GM18873 (cell line): ENCODE data around the gene CNTN4.

Experiments
- ATAC-seq: cut with Tn5 transposase; IDR thresholded peaks from one replicate; pipeline ENCODE4 v1.9.1; 2021; ENCODE audit warnings: mild to moderate bottlenecking, moderate library complexity, moderate number of reproducible peaks; ENCODE audit not compliant: unreplicated experiment, low FRiP score

Gene CNTN4

DNA sequence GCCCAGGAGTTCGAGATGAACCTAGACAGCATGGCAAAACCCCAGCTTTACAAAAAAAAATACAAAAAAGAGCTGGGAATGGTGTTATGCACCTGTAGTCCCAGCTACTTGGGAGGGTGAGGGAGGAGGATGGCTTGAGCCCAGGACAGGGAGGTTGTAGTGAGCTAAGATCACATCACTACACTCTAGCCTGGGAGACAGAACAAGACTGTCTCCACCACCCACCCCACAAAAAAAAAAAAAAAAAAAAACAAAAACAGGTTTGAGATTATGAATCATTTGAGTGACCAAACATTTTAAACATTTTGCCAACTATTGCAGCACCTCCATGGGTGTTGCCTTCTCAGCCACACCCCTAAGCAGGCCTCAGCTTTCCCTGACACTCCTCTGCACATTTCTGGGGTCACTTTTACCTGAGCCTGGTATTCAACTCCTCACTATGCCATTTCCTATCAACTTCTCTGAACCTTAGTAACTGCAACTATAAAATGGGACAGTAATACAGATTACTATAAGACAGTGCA, 969.8 kb downstream of the CNTN4 start:
- ATAC-seq = no peak

DNA sequence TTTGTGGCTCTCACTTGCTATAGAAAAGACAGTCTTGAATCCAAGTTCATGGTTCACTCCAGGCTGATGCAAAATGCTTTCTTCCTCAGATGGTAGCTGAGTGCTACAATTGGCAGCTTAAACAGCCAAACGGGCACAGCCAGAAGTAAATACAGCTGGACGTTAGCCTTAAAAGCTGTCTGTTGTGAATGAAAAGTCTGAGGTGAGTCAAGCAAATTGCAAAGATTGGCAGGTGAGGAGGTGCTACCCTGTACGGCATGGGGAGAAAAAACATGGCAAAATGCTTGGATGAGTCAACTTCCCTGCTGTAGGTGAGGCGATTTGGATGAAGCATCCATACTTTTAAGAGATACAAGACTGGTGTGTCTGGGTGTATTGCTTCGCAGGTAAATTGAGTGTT, 971.1 kb downstream of the CNTN4 start:
- ATAC-seq = no peak

DNA sequence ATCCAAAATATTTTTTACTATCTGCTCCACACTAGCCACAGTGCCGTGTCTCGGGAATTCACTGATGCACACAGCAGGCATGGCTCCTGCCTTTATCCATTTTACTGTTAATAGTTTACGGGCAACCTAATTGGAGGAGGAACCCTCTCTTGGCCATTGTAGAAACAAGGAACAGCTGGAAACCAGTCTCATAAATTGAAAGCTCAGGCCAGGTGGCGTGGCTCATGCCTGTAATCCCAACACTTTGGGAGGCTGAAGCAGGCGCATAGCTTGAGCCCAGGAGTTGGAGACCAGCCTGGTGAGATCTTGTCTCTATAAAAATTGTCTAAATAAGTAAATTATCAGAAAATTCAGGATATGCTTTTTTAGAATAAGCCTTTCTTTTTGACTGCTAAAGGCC, 972.5 kb downstream of the CNTN4 start:
- ATAC-seq = no peak

DNA sequence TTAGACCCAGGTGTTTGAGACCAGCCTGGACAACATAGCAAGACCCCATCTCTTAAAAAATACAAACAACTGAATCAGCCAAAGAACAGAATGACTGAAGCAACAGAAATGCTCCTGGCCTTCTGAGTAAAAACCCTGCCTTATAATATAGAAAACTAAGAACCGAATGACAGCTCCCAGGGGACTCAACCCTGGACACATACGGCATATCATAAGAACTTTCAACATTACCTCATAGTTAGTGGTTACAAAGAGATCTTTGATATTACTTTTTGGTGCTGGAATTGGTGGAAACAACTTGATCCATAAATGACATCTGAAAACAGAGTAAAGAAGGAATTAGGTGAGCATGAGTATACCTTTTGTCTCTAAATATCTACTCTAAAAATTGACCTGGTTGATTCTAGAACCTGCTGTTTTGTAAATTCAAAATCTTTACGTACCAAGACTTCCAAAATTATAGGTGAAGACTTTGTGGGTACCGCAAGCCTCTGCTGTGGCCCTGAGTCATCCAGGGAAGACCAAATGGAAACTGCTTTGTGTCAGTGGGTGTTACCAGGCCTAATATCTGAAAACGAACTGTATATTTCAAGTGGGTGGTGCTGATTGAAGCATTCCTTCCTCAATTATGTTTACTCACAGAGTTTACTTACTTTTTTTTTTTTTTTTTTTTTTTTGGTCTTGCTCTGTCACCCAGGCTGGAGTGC, 976.0 kb downstream of the CNTN4 start:
- peak; percentile 68 for ATAC-seq

DNA sequence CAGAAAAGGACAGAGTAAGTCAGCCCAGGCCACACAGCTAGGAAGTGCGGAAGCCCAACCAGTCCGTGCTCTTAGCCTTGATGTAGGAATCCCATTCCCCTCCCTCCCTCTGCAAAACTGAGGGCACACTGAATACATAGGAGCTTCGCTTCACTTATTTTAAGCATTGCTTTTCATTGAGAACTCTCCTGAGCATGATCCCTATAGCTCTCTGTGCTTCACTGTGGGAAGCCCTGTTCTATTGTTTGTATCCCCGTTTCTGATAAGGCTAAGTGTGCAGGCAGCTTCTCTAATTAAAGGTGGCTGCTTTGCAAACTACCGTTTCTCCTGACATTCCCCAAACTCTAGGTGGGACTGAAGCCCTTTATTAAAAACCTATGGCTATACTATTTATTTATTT, 981.6 kb downstream of the CNTN4 start:
- ATAC-seq = no peak

DNA sequence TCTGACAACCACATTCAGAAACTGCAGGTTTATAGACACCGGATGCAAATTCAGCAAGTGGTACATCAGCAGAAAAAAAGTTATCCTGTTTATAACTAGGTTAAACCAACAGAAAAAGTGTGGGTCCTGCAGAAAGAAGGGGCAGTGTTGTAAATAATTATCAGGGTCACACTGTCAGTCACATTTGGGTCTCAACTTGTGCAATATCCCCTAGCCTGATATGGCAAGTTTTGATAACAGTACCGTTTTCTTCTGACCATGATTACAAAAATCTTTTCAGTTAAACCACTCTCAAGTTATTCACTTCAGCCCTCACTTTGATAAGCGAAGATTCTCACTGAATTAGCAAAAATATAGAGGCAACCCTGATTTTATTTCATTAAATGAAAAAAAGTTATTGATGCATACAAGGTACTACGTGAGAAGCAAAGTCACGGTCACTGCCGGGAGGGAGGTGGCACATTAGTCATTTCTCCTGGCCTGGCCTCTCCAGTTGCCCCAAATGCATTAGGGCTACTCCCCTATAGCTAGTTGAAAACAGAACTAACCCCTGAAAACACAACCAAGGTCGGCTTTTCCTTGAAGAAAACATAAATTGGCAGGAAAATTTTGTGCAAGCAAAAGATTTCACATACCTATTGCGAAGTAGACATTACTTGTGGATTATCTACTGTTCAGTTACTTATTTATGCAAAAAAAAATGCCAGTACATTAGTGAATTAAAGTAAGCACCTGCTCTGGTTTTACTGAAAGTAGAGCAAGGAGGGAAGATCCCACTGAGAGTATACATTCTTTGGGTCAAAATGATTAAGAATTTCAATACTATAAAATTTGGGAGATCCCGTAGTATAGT, 982.9 kb downstream of the CNTN4 start:
- peak; percentile 52 for ATAC-seq

DNA sequence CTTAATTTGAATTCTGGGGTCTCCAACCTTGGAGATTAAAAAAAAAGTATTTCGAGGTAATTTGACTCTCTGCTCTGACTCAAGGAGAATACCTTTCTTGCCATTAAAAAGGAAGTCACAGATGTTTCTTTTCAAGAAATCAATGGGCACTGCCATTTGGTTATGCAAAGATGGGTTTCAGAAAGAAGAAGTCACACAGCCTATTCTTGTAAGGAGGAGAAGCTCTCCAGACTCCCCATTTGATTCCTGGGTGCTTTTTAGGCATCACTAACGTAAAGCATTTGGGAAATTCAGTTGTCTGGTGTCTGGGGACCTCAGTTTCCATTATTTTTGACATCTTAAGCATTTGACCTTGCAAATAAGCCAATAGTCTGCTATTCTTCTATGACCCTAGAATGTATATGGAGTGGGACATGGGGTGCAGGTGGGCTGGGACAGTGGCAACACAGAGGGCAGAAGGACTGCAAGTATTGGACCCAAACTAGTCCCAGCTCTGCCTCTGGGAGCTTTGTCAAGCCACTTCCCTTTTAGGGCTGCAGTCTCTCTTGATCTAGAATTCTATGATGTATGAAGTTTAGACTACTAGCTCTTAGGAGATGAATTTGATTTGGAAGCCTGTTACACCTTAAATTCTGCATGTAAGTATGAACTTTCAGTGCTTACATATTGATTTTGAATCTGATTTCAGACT, 983.7 kb downstream of the CNTN4 start:
- ATAC-seq = peak; percentile 86

DNA sequence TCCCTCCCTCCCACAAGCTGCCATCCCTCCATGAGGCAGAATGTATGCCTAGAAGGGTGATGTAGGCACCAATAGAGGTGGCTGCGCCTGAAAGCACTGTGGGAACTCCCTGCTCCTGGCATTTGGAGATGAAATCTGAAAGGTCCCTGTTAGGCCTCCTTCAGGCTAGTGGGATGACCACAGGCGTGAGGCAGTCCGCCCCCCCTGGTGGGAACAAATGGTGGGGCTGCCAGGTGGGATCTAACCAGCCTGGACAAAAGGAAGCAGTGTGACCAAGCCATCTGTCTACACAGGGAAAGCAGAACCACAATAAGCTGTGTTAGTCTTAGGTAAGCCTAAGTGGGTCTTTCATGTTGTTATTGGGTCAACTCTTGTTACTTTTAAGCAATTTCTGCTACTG, 986.2 kb downstream of the CNTN4 start:
- ATAC-seq = no peak

DNA sequence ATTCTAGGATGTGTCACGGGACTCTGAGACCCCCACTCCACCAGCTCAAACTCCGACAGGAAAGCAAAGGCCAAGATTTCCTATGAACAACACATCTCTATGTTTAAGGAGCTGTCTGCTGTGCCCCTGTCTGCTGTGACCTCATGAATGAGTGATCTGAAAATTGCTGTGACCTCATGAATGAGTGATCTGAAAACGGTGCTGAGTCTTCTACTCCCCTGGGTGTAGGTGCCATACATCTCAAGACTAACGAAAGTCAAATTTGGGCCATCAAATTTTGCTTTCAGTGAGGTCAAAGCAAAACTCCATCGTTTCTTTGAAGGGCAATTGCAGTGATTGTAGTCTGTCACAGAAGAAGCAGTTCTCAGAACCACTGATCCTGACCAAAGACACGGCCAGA, 987.1 kb downstream of the CNTN4 start:
- peak; percentile 22 for ATAC-seq

DNA sequence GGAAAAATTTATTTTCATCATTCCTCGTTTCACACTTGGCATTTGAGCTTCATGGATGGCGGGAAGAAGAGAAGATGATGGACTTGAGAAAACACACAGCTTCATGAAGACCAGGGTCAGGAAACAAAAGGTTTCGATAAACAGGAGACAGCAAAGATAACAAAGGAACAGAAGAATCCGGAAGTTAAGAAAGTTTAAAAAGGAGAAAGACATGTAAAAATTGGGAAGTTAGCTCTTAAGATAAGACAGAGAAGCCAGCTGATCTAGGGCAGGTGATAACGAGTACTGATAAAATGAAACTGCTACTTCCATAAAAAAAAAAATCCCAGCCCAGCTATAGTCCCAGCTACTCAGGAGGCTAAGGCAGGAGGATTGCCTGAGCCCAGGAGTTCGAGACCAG, 987.6 kb downstream of the CNTN4 start:
- no peak for ATAC-seq

DNA sequence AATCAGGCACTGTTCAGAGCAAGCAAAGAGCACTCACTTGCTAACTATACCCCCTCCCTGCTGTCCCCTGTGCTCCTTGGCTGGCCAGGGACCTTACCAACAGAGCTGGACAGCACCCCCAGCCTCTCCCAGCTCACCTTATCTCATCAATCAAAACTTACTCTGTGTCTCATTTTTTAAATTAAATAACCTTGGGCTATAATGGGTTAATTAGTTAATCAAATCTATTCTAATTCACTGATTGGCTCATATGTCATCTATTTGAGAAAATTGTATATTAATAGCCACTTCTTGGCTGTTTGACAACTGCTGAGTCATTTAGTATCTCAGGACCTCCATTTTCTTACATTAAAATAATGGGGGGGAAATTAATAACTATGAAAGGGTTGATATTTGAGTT, 988.6 kb downstream of the CNTN4 start:
- no peak for ATAC-seq

DNA sequence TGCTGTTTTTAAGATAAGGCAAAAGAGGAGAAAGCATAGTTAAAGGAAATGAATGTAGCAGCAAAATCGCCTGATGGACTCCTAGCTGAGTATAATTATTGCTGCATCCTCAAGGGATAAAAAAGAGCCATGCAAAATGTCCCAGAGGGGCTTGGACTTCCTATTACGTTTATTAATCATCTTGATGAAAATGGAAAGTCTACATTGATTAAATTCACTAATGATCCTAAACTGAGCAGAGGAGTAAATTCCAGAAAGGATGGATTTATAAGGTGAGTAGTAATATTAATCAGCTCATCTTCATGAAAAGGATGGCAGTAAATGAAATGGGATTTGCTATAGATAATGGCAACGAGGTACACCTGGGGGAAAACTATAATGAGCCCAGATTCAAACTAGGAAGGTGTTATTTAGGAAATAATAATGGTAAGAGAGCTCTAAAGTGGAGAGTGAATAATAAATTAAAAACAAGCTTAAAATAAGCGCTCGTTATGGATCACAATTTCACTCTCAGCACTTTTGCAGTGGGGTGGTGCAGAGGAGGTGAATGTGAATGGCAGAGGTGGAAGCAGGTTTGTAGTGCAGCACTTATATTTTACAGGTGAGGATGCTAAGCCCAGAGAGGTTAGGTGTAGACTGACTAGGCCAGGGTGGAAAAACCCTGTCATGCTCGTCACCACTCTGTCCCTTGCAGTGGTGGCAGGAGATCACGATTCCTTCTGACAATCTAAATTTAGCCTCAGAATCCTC, 989.2 kb downstream of the CNTN4 start:
- no peak for ATAC-seq

DNA sequence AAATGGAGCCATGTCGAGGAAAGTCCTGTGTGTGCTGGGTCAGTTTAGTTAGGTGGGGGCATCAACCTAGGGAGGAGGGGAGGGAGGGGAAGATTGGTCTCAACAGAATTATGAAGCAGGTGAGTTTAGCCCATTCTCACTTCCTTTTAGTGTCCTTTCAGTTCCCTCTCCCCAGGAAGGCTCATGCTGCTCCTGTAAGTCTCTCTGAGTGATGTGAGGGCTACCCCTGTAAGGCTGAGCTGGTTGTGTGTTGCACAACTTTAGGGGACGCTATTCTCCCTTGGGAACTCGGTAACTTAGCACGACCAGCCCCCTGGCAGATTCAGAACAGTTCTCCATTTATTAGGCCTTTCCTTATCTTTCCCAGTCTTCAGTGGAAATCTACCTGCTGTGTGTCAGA, 990.4 kb downstream of the CNTN4 start:
- peak; percentile 98 for ATAC-seq

DNA sequence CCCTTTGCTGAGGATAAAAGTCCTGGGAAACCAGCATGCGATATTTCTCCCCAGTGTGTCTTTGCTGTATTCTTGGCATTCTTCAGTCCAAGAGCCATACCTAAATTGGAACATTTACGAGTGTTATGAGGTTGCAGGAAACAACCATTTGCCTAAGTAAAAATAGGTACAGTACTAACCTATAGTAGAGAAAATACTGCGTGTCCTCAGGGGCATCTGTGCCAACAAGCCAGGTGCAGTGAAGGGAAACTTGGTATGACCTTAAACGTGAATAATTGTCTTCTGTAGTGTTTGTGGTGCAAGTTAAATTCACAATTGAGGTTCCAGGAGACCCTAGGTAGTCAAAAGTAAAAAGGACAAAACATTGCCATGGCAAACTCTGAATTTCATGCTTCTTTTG, 999.3 kb downstream of the CNTN4 start:
- ATAC-seq = no peak

DNA sequence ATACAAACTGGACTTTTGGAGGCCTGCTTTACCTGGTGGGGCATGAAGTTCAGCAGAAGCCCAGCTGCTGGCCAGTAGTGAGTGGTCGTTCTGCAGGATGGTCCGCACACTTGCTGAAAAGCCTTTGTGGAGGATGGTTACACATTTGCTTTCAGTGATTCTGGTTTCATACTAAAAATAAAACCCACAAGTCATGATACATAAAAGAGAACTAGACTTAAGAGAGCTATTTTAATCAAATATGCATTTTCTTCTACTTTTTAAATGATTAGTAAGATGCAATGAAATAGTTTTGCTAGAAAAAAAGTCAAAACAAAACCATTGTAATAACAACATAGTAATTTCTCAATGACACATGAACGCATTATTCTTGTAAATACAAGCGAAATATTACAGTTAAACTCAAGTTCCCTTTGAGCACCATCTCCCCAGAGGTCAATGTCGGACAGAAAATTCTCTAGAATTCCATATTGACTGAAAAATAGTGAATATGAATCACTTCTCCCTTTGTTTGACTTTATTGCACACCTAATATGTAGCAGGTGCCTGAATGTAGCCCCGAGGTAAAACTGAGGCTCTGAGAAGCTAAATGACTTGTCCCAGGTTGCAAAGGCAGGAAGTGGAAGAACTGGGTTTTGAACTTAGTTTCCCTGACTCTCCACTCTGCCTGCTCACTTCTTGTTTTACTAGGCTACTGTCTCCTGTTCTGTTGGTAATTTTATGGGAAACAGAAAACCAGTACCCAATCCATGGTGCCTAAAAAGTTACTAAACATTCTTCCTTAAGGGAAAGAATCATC, 1003.2 kb downstream of the CNTN4 start:
- no peak for ATAC-seq

DNA sequence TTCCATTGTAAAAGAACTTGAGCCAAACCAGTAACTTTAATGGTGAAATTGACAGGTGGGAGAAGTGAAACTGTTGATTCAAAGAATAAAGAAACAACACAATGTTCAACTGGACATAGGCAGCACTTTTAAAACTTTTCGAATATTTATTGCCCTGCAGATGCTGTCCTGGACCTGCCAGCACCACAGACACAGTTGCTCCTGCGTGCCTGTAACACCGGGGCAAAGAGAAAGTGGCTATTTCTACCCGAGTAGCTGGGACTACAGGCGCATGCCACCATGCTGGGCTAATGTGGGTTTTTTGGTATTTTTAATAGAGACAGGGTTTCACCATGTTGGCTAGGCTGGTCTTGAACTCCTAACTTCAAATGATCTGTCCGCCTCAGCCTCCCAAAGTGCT, 1004.1 kb downstream of the CNTN4 start:
- no peak for ATAC-seq

DNA sequence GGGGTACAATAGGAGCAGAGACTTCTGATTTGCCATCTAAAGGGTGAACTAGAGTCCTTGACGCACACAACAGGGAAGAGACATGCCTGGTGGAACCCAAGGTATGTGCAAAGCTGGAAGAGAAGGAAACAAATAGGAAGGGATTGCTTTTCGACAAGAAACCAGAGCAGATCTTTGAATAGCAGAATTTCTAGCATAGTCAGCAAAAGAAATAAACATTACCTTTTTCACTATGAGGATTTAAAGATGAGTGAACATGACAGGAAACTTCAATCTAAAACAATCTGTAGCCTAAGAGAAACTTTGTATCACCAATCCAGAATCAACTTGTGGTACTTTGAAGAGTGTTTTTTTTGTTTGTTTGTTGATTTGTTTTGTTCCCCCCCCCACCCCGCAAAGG, 1006.6 kb downstream of the CNTN4 start:
- ATAC-seq = no peak

DNA sequence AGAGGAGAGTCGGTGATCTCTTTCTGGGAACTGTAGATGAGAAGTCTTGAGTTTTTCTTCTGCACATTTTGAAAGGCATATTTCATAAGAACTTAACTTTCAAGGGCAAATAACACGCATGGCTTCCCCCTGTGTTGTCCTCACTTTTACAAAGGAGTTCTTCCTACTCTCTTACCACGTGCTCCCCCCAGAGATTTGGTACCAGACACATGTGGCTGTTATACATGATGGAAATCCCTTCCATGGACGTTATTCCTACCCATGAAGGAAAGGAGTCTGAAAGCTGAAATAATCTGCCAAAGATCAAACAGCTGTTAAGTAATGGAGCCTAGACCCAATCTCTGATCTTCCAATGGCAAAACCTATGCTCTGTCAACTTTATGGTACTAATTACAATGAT, 1007.1 kb downstream of the CNTN4 start:
- no peak for ATAC-seq

DNA sequence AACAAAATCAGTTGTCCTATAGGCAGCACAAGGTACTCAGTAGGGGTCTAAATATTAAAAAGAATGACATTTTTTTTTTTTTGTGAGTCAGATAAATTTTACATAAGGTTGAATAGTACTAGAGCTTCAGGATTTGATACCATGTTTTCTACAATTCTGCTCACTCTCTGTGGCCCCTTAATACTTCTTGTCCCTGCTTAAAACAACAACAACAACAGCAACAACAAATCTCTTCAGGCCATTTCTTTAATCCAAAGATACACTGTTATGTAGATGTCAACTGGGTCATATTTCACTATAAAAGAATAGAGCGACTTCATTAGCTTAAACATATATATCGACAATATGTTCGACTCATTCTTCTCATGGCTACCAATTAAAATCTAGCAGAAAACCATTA, 1008.5 kb downstream of the CNTN4 start:
- no peak for ATAC-seq
